Pons (tissue), 1 donor: ENCODE results near the gene SAMMSON.

Experiments used
- DNase-seq: peaks from one replicate; pipeline ENCODE4 v3.0.0-alpha.2; 2016; ENCODE audit warnings: low spot score

The SAMMSON gene

DNA sequence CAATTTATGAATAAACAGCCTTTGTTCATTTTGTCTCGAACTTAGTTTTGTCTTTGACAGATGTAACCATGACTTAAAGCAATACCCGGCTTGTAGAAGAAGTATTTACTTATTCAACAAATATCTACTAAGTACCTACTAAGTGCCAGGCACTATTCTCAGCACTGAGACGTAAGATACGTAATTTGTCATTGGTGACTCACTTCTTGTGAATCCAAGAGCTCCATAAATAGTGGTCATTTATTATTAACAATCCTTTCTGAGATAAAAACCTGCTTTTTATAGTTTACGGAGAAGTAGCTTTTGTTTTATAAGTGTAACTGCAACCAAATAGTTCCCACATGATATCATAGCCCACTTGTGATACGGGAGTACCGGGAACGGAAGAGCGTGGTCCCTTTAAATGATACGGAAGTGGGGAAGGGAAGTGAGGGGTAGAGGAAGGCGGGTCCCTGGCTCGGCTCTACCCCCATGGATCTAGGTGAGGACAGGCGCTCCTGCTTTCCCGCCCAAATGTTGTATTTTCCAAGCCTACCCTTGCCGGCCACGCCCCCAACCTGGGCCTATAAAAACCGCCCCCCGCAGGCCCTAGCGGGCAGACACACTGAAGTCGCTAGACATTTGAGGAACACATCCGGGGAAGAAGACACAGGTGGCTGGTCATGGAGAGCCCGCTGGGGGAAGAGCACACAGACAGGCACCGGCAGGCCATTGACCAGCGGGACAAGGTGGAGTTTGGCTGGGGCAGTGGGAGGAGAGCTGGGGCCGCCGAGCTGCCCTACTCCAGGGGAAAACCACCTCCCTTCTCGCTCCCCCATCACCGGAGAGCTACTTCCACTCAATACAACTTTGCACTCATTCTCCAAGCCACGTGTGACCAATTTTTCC is at the start of gene SAMMSON:
Gene SAMMSON, plus strand, starts transcription at position 594 of the 888 bp plus-strand sequence.
- no peak for DNase-seq

DNA sequence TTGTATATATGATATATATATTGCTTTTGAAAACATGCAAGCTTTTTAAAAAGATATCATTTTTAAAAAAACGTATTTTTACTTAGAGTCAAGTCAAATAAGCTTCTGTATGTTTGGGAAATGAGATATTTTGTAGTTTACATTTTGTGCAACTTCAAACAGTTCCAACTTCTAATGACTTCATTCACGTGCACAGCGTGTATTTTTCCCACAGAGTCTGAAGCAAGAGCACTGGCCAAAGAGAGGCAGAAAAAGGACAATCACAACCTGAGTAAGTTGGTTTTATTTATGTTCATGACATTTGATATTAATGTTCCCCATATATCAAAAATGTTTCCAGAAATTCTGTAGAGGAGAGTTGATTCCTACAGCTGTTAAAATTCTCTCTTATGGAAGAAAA is 47.9 kb upstream of the SAMMSON start:
- DNase-seq, result no peak

DNA sequence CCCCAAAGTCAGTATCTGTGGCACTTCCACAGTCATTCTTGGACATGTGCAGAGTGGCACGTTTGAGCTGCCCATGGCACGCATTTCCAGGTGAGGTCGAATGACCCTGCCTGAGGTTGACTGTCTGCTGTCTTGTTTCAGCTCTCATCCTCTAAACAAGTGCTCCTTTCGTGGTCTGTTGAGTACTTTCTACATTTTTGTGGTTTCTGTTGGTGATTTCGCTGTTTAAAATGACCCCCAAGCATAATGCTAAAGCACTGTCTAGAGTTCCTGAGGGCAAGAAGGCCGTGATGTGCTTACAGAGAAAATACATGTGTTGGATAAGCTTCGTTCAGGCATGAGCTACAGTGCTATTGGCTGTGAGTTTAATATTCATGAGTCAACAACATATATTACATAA is 40.0 kb upstream of the SAMMSON start:
- DNase-seq, result no peak

DNA sequence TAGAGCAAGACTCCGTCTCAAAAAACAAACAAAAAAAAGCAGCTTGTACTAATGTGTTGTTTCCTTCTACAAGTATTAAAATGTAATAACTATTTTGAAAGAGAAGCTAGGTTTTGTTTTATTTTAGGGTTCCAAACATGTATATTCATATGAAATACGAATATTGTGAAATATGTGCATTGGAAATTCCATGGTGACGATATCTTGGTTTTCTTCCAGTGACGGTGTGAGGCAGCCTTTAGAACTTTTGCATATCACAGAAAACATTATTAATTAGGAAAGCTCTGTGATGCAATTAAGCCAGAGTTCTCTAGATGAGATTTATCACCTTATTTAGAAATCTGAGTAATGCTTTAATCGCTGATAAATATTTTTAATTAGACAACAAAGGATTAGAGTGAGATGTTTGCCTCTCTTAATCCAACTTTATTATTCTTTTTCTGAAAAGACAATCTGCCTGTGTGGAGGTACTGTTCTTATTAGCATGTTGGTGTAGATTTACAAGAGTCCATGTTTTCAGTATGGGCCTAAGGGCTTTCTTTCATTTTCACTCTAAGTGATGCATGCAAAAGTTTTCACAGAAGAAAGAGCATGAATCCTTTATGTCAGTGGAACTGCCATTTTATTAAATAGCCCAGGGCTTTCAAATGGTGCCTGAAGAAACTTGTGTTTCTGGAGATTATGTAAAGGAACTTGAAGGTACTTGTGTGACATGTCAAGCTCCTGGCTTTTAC is 37.7 kb upstream of the SAMMSON start:
- no peak for DNase-seq

DNA sequence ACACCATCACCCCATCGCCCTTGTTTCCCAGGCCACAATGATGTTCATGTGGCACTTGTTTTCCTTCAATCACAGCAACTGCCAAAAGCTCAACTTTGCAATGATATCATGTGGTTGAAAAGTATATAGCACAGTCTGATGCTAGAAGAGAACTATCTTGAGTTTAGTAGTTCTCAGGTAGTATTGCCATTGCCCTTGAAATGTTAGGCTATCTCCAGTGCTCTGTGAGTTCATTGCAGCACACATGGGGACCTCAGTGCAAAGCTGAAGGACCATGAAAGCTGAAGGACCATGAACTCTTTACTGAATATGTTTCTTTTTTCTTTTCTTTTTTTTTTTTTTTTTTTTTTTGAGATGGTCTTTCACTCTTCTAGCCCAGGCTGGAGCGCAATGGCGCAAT is 35.9 kb upstream of the SAMMSON start:
- no peak for DNase-seq

DNA sequence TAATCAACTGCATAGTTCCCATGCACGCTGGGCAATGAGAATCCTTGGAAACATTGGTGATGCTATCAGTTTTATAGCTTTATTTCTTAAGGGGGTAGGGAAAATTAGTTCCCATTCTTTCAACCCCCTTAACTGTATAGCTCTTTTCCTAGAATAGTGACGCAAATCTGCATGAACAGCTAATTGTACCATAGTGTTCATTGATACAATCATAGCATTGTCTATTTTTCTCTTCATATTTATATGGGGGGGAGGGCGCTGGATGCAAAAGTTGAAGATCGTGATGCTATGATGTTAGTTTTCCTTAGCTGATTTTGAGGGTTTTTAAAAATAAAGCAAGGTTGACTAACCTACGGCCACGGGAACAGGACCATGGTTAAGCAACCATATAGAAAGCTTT is 32.4 kb upstream of the SAMMSON start:
- DNase-seq, result peak; percentile 79

DNA sequence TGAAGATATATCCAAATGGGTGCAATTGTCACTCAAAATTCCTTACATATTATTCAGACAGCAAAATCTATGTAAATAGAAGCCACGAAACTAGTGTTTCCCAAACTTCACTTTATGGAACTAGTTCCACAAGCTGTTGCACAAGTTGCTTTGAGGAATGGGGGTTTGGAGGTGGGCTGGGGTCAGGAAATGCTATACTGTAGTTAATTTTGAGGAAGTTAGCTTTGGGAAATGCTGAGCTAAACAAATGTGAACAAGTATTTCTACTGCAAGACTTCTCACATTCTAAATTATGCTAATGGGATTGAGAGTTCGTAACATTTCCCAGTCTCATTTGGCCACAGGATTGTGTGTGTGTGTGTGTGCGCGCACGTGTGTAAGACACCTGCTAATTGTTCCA is 28.7 kb upstream of the SAMMSON start:
- no peak for DNase-seq

DNA sequence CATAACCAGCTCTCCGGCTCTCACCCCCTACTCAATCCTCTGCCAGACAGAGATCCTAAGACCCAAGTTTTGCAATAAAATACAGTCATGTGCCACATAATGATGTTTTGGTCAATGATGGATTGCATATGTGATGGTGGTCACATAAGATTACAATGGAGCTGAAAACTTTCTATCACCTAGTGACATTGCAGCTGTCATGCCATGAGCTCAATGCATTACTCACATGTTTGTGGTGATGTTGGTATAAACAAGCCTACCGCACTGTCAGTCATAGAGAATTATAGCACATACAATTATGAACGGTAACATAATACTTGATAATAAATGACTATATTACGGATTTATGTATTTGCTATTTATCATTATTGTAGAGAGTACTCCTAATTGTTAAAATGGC is 26.9 kb upstream of the SAMMSON start:
- DNase-seq, result no peak

DNA sequence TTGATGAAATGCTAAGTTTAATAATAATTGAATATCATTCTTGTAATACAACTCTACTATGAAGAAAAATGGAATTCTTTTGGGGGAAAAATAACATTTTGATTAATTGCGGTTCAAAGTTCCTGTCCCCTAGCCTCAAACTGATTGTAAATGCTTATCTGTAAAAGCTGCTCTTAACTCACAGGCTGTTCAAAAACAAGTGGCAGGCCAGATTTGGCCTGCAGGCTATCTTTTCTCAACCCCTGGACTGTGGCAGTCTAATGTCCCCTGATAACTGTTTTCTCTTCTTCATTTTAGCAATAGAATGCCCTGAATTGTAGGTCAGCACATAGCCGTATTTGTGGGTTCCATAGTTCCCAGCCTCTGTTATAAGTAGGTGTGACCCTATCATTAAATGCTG is 23.5 kb upstream of the SAMMSON start:
- DNase-seq, result no peak

DNA sequence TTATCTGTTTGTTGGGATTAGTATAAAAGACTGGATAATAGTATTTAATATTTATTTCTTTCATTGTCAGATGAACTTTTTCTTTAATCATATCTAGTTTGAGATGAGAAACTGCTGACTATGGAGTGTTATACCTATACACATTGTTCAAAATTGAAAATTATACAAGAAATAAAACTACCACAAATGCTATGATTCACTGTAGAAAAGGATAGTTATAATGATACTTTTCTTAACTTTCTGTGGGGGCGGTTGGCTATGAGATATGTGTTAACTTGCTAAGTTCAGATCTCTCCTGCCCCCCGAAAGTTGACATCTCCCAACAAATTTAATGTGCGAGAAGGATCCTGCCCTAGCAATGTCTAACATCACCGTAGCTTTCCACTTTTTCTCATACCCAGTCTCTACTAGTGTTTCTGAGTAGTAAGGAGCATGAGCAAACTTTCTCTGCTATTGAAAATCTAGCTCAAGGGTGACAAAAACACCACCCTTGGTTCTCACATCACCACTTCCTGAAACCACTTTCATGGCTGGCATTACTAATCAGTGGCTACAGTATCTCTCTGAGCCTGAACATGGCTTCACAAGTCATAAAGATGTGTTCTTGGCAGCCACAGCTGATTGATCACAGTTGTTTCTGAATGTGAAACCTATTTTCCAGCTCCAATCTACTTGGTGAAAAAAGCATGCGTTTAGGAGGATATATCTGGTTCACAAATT is 15.8 kb upstream of the SAMMSON start:
- no peak for DNase-seq

DNA sequence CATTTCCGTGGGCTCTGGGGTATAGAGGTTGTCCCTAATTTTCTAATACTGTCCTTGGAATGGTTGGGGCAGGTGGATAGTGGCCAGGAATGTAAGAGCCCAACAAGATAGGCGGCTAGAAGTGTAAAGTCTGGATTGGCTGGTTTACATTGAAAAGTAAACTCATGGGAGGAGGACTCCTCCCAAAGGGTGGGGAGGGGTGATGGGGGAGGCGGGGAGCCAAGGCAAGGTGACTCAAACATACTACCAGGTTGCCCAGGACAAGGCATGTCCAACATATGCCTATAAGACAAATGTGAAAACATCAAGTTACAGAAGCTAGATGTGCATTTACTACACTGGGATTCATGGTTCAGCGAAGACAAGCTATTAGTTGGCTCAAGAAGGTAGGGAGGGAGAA is 14.3 kb upstream of the SAMMSON start:
- DNase-seq, result no peak

DNA sequence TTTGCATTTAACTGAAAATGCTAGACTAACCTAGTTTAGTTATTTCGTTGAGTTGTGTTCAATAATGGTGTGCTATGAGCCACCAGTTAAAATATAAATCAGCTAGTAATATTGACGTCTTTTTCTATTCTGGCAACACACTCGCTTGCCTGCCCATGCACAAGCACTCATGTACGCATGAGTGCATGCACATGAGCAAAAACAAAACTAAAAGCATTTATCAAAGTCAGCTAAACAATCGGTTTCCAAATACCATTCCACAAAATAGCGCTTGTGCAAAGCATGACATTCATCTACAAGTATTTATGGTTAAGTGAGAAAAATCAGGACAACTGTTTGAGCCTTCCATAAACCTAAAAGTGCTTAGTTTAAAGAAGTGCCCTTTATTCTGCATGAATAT is 13.1 kb upstream of the SAMMSON start:
- no peak for DNase-seq

DNA sequence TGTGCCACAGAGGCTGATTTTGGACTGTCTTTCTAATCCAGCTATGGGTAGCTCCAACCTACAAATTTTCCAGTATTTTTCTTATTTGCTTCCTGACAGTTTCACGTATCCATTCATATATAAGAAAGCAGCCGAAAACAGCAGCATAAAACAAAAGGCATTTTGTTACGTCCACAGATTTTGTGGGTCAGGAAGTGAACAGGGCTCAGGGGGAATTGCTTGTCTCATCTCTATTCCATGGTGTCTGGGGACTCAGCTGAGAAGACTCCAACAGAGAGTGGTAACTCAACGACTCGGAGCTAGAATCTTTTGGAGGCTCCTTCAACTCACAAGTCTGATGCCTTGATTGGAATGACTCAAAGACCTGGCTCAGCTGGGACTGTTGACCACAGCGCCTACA is 11.7 kb upstream of the SAMMSON start:
- DNase-seq, result no peak

DNA sequence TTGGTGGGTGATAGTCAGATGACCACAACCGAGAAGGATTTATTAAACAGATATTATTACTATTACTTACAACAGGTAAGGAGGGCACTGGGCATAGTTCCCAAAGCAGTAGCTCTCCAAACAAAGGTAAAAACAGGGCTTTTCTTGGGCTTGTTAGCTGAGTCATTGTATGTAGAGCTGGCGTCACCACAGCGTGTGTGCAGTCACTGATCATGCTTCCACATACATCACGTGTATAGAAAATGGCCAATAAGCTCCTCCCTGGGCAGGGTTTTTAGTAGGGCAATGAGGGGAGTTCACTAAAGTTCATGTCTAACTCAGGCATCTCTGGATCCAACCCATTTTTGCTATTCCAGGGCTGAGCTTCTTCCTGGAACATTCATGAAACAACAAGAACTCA is 5.8 kb upstream of the SAMMSON start:
- DNase-seq, result no peak

DNA sequence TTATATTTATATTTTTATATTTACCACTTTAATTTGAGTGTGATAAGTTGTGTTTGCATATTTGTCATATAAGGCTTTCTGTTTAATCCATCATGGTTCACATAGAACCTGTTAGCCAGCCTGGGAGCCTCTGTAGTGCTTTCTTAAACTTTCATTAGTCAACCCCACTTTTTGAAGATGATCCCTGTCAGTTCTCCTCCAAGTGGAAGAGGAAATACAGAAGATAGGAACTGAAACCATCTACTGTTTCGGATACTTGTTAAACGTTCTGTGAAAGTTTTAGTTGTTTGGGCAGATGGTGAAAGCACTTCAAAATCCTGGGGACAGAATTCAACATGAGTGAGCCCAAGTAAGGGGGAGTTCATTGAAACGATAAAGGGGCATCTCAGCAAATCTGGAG is 4.6 kb upstream of the SAMMSON start:
- no peak for DNase-seq

DNA sequence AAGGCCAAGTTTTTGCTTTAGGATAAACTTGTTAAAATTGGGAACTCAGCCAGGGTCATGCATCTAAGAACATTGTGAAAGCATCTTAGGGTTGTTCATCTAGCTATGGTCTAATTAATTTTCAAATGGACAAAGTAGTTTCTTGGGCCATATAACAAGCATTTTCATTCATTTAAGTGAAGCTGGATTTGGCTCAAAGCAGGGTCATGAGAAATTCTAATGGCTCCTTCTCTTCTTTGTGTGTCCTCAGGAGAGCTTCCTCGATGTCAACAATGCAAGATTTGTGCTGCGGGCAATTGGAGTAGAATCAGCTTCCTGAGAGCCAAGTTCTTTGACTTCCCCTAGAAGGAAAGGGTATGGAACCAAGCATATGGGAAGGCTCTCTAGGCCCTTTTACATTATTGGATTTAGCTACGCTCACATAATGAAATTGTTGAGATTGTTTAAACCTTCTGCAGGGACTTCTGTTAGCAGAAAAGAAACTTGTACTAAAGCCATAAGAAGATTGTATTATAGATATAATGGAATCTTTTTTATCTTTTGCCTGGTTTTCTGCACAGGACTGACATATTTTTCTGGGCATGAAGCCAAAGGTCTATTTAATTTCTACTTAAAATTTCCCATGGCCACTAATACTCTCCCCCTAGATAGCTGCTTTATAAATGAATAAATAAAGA is 1.8 kb upstream of the SAMMSON start:
- DNase-seq, result peak; percentile 83

DNA sequence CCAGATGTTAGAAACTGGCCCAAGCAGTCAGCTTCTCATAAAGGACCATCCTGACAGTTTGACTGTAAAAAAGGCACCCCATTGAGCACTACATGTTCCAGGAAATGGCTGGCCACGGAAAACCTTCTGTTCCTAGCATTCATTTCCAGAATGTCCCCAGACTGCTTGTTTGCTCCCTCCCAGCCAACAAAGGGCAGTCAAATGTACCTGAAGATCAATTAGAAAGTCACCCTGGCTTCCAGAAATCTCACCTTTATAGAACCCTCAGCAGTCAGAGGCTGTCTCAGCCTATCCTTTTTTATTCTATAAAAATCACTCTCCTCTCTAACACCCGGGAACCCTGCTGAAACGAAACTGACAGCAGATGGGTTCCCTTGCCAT is 784 bp upstream of the SAMMSON start:
- DNase-seq, result peak; percentile 73

DNA sequence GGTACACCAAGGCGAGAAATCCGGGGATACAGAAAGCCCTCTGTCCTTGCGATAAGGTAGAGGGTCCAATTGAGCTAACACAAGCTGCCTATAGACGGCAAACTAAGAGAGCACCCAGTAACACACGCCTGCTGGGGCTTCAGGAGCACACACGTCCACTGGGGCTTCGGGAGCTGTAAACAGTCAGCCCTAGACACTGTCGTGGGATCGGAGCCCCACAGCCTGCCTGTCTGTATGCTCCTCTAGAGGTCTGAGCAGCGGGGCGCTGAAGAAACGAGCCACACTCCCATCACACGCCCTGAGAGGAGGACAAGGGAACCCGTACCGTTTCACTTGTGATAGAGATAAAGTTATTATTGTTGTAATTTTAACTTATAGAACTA is 486 bp downstream of the SAMMSON start:
- DNase-seq, result peak; percentile 71

DNA sequence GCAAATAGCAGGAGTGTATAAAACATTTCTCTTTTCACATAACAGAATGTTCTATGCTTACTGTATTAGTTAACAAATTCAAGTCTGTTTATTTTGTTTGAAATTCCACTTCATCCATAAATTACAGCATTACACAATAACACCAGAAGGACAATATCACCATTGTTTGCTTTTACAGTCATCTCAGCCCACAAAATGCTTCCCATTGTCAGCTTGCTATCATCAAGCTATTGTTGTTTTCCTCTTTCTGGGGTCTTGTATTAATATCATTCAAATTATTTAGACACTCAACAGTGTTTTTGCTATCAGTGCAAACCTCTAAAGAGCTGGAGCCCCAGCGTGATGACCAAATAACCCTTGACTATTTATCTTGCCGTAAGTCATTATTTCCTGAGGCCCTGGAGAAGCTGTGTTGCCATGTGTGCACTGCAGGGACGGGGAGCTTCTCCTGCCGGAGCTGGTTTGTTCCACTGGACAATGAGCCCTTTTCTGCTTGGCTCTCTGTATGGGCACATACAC is 1.1 kb downstream of the SAMMSON start:
- DNase-seq, result peak; percentile 97

DNA sequence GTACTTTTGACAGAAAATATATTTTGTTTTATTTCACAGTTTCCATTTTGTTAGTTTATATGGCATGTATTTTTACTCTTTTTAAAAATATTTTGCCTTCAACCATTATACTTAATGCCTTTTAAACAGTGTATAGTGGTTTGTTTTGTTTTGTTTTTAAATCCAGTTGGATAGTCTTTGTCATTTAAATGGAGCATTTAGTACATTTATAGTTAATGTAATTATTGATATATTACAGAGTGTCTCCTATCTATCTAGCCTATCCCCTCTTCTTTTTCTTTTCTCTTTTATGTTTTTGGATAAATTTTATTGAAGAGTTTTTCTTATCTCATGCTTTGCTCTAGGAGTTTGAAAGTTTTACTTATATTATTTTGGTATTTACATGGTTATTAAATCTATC is 3.6 kb downstream of the SAMMSON start:
- no peak for DNase-seq

DNA sequence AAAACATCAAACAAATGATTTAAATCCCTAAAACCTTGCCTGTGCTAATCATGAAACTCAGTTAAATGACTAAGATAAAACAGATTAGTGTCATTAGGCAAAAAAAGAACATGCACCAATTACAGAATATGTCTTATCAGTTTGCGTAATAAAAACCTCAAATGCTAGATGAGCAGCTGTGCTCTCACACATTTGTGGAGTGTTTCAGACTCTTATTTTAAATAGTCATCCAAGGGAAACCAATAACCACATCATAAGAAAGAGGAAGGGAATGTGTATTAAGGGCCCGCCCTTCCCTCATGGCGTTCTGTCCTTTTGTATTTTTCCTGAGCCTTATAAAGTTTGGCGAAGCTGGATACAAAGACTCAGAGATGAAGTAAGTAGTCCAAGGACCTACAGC is 6.6 kb downstream of the SAMMSON start:
- DNase-seq, result no peak

DNA sequence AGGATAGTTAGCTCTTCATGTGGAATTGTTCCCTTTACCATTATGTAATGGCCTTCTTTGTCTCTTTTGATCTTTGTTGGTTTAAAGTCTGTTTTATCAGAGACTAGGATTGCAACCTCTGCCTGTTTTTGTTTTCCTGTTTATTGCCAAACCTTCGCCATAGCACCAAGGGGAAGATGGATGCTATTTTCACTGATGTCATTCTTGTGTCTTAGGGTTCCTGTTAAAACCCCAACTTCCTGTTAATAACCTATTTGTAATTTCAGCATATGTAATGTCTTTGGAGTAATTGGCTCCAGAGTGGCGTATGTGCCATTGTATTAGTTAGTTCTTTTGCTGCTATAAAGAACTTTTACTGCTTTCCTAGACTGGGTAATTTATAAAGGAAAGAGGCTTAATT is 10.8 kb downstream of the SAMMSON start:
- no peak for DNase-seq
